Endometrium (tissue), 2 donors: ENCODE results near the gene SMC6.

Experiments
- FAIRE-seq: peaks from 2 replicates; lab custom pipeline; 2012; peaks lifted over from hg19 to GRCh38; lab: Jason Lieb, UNC
- donor health status: control.
- donor health status: control.

The SMC6 gene

GRCh38 chr2:17649026-17649425, 104.6 kb downstream of the SMC6 start:
- FAIRE-seq: no peak

DNA sequence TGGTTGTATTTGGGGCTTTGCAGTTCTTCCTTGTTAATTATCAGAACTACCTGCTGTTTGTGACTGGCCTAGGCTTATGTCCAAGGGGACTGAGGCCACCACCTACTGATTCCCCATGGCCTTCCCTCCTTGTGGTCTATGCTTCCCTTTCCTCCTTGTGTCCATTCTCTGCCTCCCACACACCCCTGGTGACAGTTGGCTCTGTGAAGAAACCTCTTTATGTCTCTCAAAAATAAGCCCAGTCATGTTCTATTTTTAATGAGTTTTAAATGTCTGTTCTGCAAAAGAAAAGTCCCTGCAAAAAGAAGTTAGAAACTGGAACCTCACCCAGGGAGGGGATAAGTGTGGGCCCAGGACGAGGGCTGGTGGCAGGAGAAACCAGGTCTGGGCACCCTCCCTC, 105.0 kb downstream of the SMC6 start:
- no peak for FAIRE-seq

GRCh38 chr2:17646838-17647701, 106.5 kb downstream of the SMC6 start:
- FAIRE-seq: no peak

- peak; percentile 92 for FAIRE-seq
Measured at GRCh38 chr2:17646081-17646554, 107.5 kb downstream of the SMC6 start.

DNA sequence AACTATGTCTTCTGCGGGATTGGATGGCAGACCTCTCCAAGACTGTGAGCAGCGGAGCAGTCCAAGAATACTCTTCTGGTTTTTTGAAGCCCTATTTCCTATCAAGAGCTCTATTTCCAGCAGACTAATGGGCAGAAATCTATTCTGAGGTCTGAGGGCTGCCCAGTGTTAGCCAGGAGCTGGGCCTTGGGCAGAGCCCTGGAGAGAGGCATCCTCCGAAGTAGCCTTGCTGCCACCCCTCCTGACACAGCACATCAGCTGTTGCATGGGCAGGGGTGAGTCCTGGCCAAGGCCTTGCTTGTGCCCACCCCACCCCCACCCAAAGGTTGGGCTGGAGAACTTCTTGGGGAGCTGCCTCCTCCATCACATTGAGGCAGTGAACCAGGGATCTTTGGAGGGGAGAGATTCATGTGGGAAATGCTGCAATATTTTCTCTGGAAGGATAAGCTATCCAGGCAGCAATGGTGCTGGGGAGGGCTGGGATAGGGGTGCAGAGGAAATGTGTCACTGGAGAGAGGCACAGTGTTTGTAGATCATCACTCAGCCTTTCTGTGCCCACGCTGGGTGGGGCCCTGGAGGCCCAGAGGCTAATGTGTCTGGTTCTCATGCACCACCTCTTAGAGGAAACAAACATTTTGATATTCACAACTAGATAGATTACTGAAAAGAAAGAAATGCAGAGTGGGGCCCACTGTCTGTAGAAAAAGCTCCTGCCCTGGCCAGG, 108.5 kb downstream of the SMC6 start:
- no peak for FAIRE-seq

- FAIRE-seq: no peak
Measured at GRCh38 chr2:17643031-17643615, 110.5 kb downstream of the SMC6 start.

- FAIRE-seq: no peak
Measured at GRCh38 chr2:17640406-17640805, 113.2 kb downstream of the SMC6 start.

DNA sequence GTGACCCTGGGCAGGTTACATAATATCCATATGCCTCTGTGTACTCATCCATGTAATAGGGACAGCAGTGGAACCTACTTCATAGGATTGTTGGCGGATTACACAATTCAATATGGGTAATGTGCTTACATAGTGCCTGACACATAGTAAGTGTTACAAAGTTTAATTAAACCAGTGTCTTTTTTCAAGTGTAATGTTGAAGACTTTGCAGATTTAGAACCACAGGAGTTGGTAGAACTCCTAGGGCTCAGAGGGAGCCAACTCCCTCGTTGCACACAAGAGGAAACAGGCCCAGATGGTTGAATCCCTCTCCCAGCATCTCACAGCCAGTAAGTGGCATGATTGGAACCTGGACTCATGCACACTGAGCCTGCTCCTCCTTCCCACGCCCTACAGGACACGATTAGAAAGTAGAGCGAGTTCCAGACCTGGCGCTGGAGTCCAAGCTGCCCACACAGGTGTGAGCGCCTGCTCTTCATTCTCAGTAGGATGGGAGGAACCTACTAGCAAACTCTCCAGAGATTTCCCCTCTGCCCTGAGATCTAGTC, 115.3 kb downstream of the SMC6 start:
- no peak for FAIRE-seq

- FAIRE-seq: no peak
Measured at GRCh38 chr2:17637131-17637906, 116.3 kb downstream of the SMC6 start.

DNA sequence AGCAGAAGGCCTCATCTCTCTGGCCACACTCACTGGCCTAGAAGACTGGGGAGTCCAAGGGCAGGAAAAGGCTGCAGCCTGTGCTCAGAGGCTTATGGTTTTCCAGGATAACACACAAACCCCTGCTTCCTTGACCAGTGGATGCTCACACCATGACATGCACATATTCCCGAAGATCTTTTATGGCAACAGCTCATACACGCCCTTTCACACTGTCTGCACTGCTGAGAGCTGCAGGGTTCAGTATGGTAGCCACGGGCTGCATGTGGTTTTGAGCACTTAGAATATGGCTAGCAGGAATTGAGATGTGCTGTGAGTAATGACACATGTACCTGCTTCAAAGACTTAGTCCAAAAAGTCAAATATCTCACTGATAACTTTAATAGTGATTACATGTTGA, 117.4 kb downstream of the SMC6 start:
- no peak for FAIRE-seq

- no peak for FAIRE-seq
Measured at GRCh38 chr2:17634997-17635396, 118.6 kb downstream of the SMC6 start.

GRCh38 chr2:17630089-17630488, 123.5 kb downstream of the SMC6 start:
- no peak for FAIRE-seq

DNA sequence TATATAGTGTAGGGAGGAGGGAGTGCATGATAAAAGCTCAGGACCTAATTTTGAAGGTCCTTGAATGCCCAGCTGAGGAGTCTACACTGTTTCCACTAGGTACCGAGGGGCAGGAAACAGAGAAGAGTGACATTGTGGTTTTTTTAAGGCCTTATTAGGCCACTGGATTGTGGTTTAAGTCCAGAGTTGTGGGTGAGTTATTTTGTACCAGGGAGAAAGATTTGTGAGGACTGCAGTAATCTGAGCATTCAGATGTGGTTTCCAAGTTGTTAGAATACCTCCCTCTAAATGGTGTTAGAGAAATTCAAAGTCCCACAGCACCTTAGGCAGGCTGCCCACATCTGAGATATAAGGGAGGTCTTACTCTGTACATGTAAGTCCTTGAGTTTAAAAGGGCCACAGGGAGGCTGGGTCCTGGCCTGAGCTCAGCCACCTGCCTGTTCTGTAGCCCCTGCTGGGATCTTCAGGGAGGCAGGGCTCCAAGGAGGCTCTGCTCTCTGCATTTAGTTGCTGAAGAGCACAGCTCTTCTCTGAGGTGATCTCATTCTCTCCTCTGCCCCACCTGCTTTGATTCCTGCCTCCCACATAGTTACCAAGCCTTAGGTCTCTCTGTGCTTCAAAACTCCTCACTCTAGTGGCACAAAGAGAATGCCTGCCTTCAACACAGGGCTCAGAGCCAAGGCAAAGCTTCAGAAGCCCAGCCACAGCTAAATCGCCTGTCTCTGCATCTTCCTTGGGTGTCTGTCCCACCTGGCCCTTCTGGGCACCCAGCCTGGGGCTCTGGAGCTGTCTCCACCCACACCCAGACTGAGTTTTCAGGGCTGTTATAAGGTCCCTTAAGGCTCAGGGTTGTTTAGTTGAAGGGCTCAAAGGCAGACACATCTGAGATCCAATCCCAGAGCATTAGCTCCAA, 125.0 kb downstream of the SMC6 start:
- FAIRE-seq: no peak

DNA sequence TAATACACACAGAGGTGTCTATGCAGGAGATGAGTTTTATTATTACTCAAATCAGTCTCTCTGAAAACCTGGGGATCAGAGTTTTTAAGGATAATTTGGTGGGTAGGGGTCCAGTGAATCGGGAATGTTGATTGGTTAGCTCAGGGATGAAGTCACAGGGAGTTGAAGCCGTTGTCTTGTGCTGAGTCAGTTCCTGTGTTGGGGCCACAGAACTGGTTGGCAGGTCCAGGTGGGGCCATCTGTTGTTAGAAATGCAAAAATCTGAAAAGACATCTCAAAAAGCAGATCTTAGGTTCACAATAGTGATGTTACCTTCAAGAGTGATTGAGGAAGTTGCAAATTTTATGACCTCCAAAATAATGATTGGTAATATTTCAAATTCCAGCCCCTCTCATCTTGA, 126.2 kb downstream of the SMC6 start:
- no peak for FAIRE-seq

- FAIRE-seq: no peak
Measured at GRCh38 chr2:17626986-17627385, 126.6 kb downstream of the SMC6 start.

GRCh38 chr2:17625446-17625845, 128.2 kb downstream of the SMC6 start:
- FAIRE-seq: no peak

GRCh38 chr2:17621781-17622180, 131.8 kb downstream of the SMC6 start:
- no peak for FAIRE-seq

- FAIRE-seq: no peak
Measured at GRCh38 chr2:17620841-17621240, 132.8 kb downstream of the SMC6 start.

DNA sequence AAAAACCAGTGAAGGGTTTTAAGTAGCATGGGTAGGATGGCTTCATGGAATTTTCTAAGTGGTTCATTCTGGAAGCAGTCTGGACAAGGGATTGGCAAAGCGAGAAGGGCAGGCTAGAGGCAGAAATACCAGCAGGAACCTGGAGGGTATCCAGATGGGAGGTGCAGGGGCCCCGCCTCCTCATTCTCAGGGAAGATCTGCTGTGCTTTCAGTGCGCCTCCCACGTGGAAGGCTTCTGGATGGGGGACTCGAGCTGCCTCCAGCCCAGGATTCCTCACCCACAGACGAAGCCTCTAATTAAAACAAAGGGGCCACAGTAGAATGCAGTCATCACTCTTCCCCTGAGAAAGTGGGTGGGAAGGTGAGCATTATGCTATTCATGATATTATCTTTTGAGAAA, 133.3 kb downstream of the SMC6 start:
- no peak for FAIRE-seq

GRCh38 chr2:17617955-17618354, 135.7 kb downstream of the SMC6 start:
- no peak for FAIRE-seq

- no peak for FAIRE-seq
Measured at GRCh38 chr2:17617516-17617915, 136.1 kb downstream of the SMC6 start.
